Panc1 (cell line): ENCODE results near the gene MRLN. TPM values are rescaled to one million over a fixed set of nuclear protein-coding genes. Genes with fewer than 3 reads are reported as not detected.

Experiments used
- ATAC-seq: fragments of 200-7000 bp; cut with Tn5 transposase; 2 replicates; pipeline ENCODE4 v1.9.1; 2020; ENCODE audit warnings: mild to moderate bottlenecking, moderate library complexity
- BruUV-seq: library from RNA; stranded (reverse); fragments of 400-500 nt; replicated peaks from 2 replicates; lab custom pipeline; 2021; lab: Mats Ljungman, UMichigan
- CTCF ChIA-PET: fragments of 300-600 bp; sonication (Branson Sonifier 250); formaldehyde crosslinking; loops from one replicate; lab custom pipeline; 2022; ENCODE audit warnings: antibody characterized with exemption; lab: Charles Lee
- POLR2A ChIA-PET: fragments of 300-600 bp; sonication (Branson Sonifier 250); formaldehyde crosslinking; loops from one replicate; lab custom pipeline; 2022; ENCODE audit warnings: antibody characterized with exemption; lab: Charles Lee
- DNase-seq: peaks from one replicate; pipeline ENCODE4 v3.0.0-alpha.2; 2010; ENCODE audit warnings: low read depth, low spot score
- H3K27ac ChIP-seq: 2 replicates; pipeline ENCODE4 v1.5.1; 2011; ENCODE audit warnings: mild to moderate bottlenecking, low read length, inconsistent platforms
- H3K27me3 ChIP-seq: fragments of 200-500 bp; sonication (Bioruptor generic); 2 replicates; pipeline ENCODE4 v1.6.0; 2014; ENCODE audit warnings: low read length, inconsistent platforms; ENCODE audit not compliant: control insufficient read depth, insufficient read depth
- H3K36me3 ChIP-seq: fragments of 200-500 bp; sonication (Bioruptor generic); 2 replicates; pipeline ENCODE4 v1.5.1; 2014; ENCODE audit warnings: inconsistent platforms, mild to moderate bottlenecking, low read length, moderate library complexity; ENCODE audit not compliant: control insufficient read depth, insufficient read depth
- H3K4me1 ChIP-seq: 2 replicates; pipeline ENCODE4 v1.5.1; 2011; ENCODE audit warnings: inconsistent platforms, mild to moderate bottlenecking, low read length, moderate library complexity; ENCODE audit not compliant: control insufficient read depth, insufficient read depth
- H3K4me3 ChIP-seq, 2 experiments: 2 replicates each; pipeline ENCODE4 v1.5.1; 2011 to 2012; ENCODE audit warnings: low read depth in 2 of 2, low read length in 2 of 2, mild to moderate bottlenecking in 2 of 2, inconsistent platforms in 1 of 2, moderate library complexity in 1 of 2
- H3K9me3 ChIP-seq: fragments of 200-500 bp; sonication (Bioruptor generic); 2 replicates; pipeline ENCODE4 v1.5.1; 2014; ENCODE audit warnings: low read depth, mild to moderate bottlenecking, inconsistent platforms, low read length, moderate library complexity; ENCODE audit not compliant: control insufficient read depth, insufficient read depth
- CTCF ChIP-seq: fragments of 450-650 bp; IDR thresholded peaks from 2 replicates; pipeline ENCODE4 v1.5.1; 2017; ENCODE audit warnings: mild to moderate bottlenecking
- POLR2AphosphoS5 ChIP-seq: IDR thresholded peaks from 2 replicates; pipeline ENCODE4 v1.6.1; 2012; ENCODE audit warnings: mild to moderate bottlenecking, low read depth, low read length, moderate library complexity
- REST ChIP-seq, 2 experiments: IDR thresholded peaks; 2 replicates each; pipeline ENCODE4 v1.6.1; 2011 to 2012; ENCODE audit warnings: low read depth in 2 of 2, control low read depth in 1 of 2, low read length in 1 of 2, mild to moderate bottlenecking in 1 of 2, moderate library complexity in 1 of 2; ENCODE audit not compliant: insufficient read depth in 1 of 2
- SIN3A ChIP-seq: IDR thresholded peaks from 2 replicates; pipeline ENCODE4 v1.6.1; 2012; ENCODE audit warnings: low read depth, mild to moderate bottlenecking, low read length, moderate library complexity, borderline replicate concordance; ENCODE audit not compliant: insufficient read depth
- TCF7L2 ChIP-seq: IDR thresholded peaks from 2 replicates; pipeline ENCODE4 v1.6.1; 2011; ENCODE audit warnings: mild to moderate bottlenecking, low read depth, low read length, inconsistent platforms
- in situ Hi-C: cut with HindIII; loops from 2 replicates; pipeline ENCODE4 v1.10.0; 2016; ENCODE audit warnings: low sequenced_read_pairs, low pct_unique_long_range_greater_than_20kb
- intact Hi-C: fragments of 100-400 bp; cut with micrococcal nuclease; formaldehyde crosslinking; loops from one replicate; pipeline ENCODE4 v1.10.0; 2022; ENCODE audit not compliant: unreplicated experiment
- total RNA-seq: library from RNA; stranded (reverse); gene quantifications from one replicate; pipeline ENCODE4 v1.2.1, GENCODE V29; 2021; ENCODE audit not compliant: unreplicated experiment

The MRLN gene
- total RNA-seq, 1 experiment from 2014 or later: not detected

- BruUV-seq: no TSS peak
- DNase-seq: no peak
- ChIA-PET CTCF (no interaction called here), POLR2A (no interaction called here)
- no peaks in the 10 kb centered on the region for H3K36me3 ChIP-seq
- intact Hi-C loops (no loop called here), in situ Hi-C loops (no loop called here)
- TF ChIP-seq SIN3A: no peak
- TF ChIP-seq TCF7L2: no peak
- H3K4me1 ChIP-seq: no peaks in the 10 kb centered on the region
- no peak for ATAC-seq
- no peak overlapping the region for H3K27ac ChIP-seq
- H3K4me3 ChIP-seq: no peak overlapping the region
- H3K27me3 ChIP-seq: no peaks in the 10 kb centered on the region
- H3K9me3 ChIP-seq: no peaks in the 10 kb centered on the region
These were observed 9.2 kb upstream of the MRLN start for GRCh38 chr10:59762505-59762904.

GRCh38 chr10:59757966-59758365 is 4.7 kb upstream of the MRLN start:
- H3K4me3 ChIP-seq: no peak overlapping the region
- POLR2A ChIA-PET: no interaction called here
- DNase-seq (no peak), ATAC-seq (no peak)
- no TSS peak for BruUV-seq
- TF ChIP-seq REST (IDR thresholded peaks at IDR 0.05; ENCODE audit: insufficient read depth in 1 of 2, low read depth in 2 of 2, low read length in 1 of 2) (no peak), TCF7L2 (no peak), CTCF (no peak), SIN3A (no peak), POLR2AphosphoS5 (no peak)
- in situ Hi-C loops (no loop called here), intact Hi-C loops (no loop called here)
- no peaks in the 10 kb centered on the region for H3K36me3 ChIP-seq
- CTCF ChIA-PET: no interaction called here
- no peaks in the 10 kb centered on the region for H3K9me3 ChIP-seq
- no peaks in the 10 kb centered on the region for H3K4me1 ChIP-seq
- peaks cover 3% of the 10 kb centered on the region; the same call in 1 of the 2 replicates for H3K27me3 ChIP-seq
- H3K27ac ChIP-seq: no peak overlapping the region

- ATAC-seq (no peak), DNase-seq (no peak)
- ChIA-PET CTCF (no interaction called here), POLR2A (no interaction called here)
- BruUV-seq: no TSS peak
- TF ChIP-seq SIN3A: no peak
- no peak for TF ChIP-seq POLR2AphosphoS5
- TF ChIP-seq TCF7L2: no peak
- no peak for TF ChIP-seq REST (IDR thresholded peaks at IDR 0.05; ENCODE audit: insufficient read depth in 1 of 2, low read depth in 2 of 2, low read length in 1 of 2)
- no peak for TF ChIP-seq CTCF
- Histone ChIP-seq H3K27me3 (peaks cover 7% of the 10 kb centered on the region; the same call in 1 of the 2 replicates), H3K36me3 (no peaks in the 10 kb centered on the region), H3K27ac (no peak overlapping the region), H3K9me3 (no peaks in the 10 kb centered on the region), H3K4me3 (no peak overlapping the region), H3K4me1 (no peaks in the 10 kb centered on the region)
- intact Hi-C loops (no loop called here), in situ Hi-C loops (no loop called here)
These were observed 1.7 kb upstream of the MRLN start for GRCh38 chr10:59754951-59755350.
